HCT116 (cell line): ENCODE measurements around the gene PCCA. TPM values are rescaled to one million over a fixed set of nuclear protein-coding genes. Genes with fewer than 3 reads are reported as not detected.

ENCODE experiments used
- ATF3 ChIP-seq: IDR thresholded peaks from 2 replicates; pipeline ENCODE4 v1.6.1; 2012
- CBX3 ChIP-seq: IDR thresholded peaks from 2 replicates; pipeline ENCODE4 v1.6.1; 2012; ENCODE audit warnings: low read depth
- CEBPB ChIP-seq: IDR thresholded peaks from 2 replicates; pipeline ENCODE4 v1.6.1; 2012; ENCODE audit warnings: low read depth
- CTCF ChIP-seq, 3 experiments: fragments of 200-600 bp in 1 of 3; sonication (generic) in 1 of 3; IDR thresholded peaks in 2 of 3; conservative IDR thresholded peaks in 1 of 3; 2 replicates each; pipeline ENCODE4 v1.5.1; 2012 to 2017; ENCODE audit warnings: low read depth in 2 of 3, low read length in 2 of 3, antibody characterized with exemption in 1 of 3, borderline replicate concordance in 1 of 3, control low read depth in 1 of 3, mild to moderate bottlenecking in 1 of 3, mixed read lengths in 1 of 3, mixed run types in 1 of 3, moderate library complexity in 1 of 3; ENCODE audit not compliant: insufficient read depth in 1 of 3
- EGR1 ChIP-seq: IDR thresholded peaks from 2 replicates; pipeline ENCODE4 v1.6.1; 2012; ENCODE audit warnings: low read depth
- EZH2 ChIP-seq: fragments of 200-600 bp; sonication (generic); IDR thresholded peaks from 2 replicates; pipeline ENCODE4 v1.6.1; 2017; ENCODE audit warnings: antibody characterized with exemption, mixed run types
- EZH2phosphoT487 ChIP-seq: fragments of 200-600 bp; IDR thresholded peaks from 2 replicates; pipeline ENCODE4 v1.6.1; 2018; ENCODE audit warnings: antibody characterized with exemption, borderline replicate concordance
- JUND ChIP-seq: IDR thresholded peaks from 2 replicates; pipeline ENCODE4 v1.6.1; 2012
- POLR2AphosphoS5 ChIP-seq: IDR thresholded peaks from 2 replicates; pipeline ENCODE4 v1.6.1; 2011; ENCODE audit warnings: mild to moderate bottlenecking, low read depth, low read length, moderate library complexity
- REST ChIP-seq: IDR thresholded peaks from 2 replicates; pipeline ENCODE4 v1.6.1; 2012; ENCODE audit warnings: low read depth
- SIN3A ChIP-seq: IDR thresholded peaks from 2 replicates; pipeline ENCODE4 v1.6.1; 2012; ENCODE audit warnings: low read depth
- YY1 ChIP-seq: IDR thresholded peaks from 2 replicates; pipeline ENCODE4 v1.6.1; 2011; ENCODE audit warnings: low read length, low read depth, moderate library complexity, mild to moderate bottlenecking; ENCODE audit not compliant: insufficient replicate concordance; ENCODE audit errors: extremely low read depth
- total RNA-seq: library from RNA; stranded (reverse); gene quantifications from one replicate; pipeline ENCODE4 v1.2.1, GENCODE V29; 2021; ENCODE audit not compliant: unreplicated experiment

Gene PCCA
- total RNA-seq, 1 experiment from 2014 or later: 23.0 TPM

GRCh38 chr13:100454876-100455275 is 366.0 kb downstream of the PCCA start (continued):
- no peak for TF ChIP-seq REST
- peak; percentile 89 for TF ChIP-seq CBX3
- no peak for TF ChIP-seq CTCF (IDR thresholded peaks at IDR 0.05 in 2 of 3, conservative IDR thresholded peaks at IDR 0.05 in 1 of 3; ENCODE audit: borderline replicate concordance in 1 of 3, insufficient read depth in 1 of 3, low read depth in 2 of 3, low read length in 2 of 3)
- TF ChIP-seq POLR2AphosphoS5: no peak
- TF ChIP-seq ATF3: no peak; the same call in 1 of the 2 replicates
- TF ChIP-seq YY1: peak; percentile 13
- peak; percentile 98 for TF ChIP-seq JUND
- TF ChIP-seq EGR1: peak; percentile 87
- no peak for TF ChIP-seq EZH2
- TF ChIP-seq EZH2phosphoT487: no peak
- peak; percentile 70 for TF ChIP-seq CEBPB
- TF ChIP-seq SIN3A: peak; percentile 67
